MM.1S (cell line): ENCODE measurements around the gene LRRC17.

Source experiments
- DNase-seq: peaks from one replicate; pipeline ENCODE4 v3.0.0-alpha.2; 2015
- H2AFZ ChIP-seq: fragments of 300-600 bp; sonication (generic); 2 replicates; pipeline ENCODE4 v1.6.0; 2016; ENCODE audit warnings: antibody characterized with exemption, low read length
- H3F3A ChIP-seq: fragments of 300-600 bp; sonication (generic); 2 replicates; pipeline ENCODE4 v1.6.1; 2016; ENCODE audit warnings: mild to moderate bottlenecking, antibody characterized with exemption, low read length, moderate library complexity, mixed read lengths; ENCODE audit not compliant: insufficient read depth
- H3K27ac ChIP-seq: fragments of 300-600 bp; sonication (generic); 2 replicates; pipeline ENCODE4 v1.5.1; 2016; ENCODE audit warnings: mild to moderate bottlenecking, low read length
- H3K27me3 ChIP-seq: fragments of 300-600 bp; sonication (generic); replicated peaks from 2 replicates; pipeline ENCODE4 v1.6.0; 2016; ENCODE audit warnings: low read length; ENCODE audit not compliant: insufficient read depth
- H3K36me3 ChIP-seq: fragments of 300-600 bp; sonication (generic); replicated peaks from 2 replicates; pipeline ENCODE4 v1.6.1; 2016; ENCODE audit warnings: mild to moderate bottlenecking, low read length, mixed read lengths; ENCODE audit not compliant: insufficient read depth
- H3K4me1 ChIP-seq: fragments of 300-600 bp; sonication (generic); 2 replicates; pipeline ENCODE4 v1.6.1; 2016; ENCODE audit warnings: low read length, mixed read lengths
- H3K4me2 ChIP-seq: fragments of 300-600 bp; sonication (generic); 2 replicates; pipeline ENCODE4 v1.6.0; 2016; ENCODE audit warnings: low read depth, low read length
- H3K4me3 ChIP-seq: fragments of 300-600 bp; sonication (generic); 2 replicates; pipeline ENCODE4 v1.5.1; 2016; ENCODE audit warnings: low read length, mixed read lengths
- H3K79me2 ChIP-seq: fragments of 300-600 bp; sonication (generic); 2 replicates; pipeline ENCODE4 v1.6.1; 2016; ENCODE audit warnings: mixed run types, low read length, mixed read lengths
- H3K9ac ChIP-seq: fragments of 300-600 bp; sonication (generic); 2 replicates; pipeline ENCODE4 v1.6.1; 2016; ENCODE audit warnings: low read length, mixed read lengths
- H3K9me2 ChIP-seq: fragments of 300-600 bp; sonication (generic); replicated peaks from 2 replicates; pipeline ENCODE4 v1.6.1; 2016; ENCODE audit warnings: mild to moderate bottlenecking, low read length, mixed read lengths; ENCODE audit not compliant: insufficient read depth
- H3K9me3 ChIP-seq: fragments of 300-600 bp; sonication (generic); replicated peaks from 2 replicates; pipeline ENCODE4 v1.6.1; 2016; ENCODE audit warnings: mild to moderate bottlenecking, low read length, mixed read lengths; ENCODE audit not compliant: insufficient read depth
- H4K20me1 ChIP-seq: fragments of 300-600 bp; sonication (generic); 2 replicates; pipeline ENCODE4 v1.6.1; 2016; ENCODE audit warnings: mild to moderate bottlenecking, low read length, moderate library complexity, mixed read lengths; ENCODE audit not compliant: insufficient read depth
- EZH2 ChIP-seq: fragments of 300-600 bp; sonication (generic); optimal IDR thresholded peaks from 2 replicates; pipeline ENCODE3; 2017; ENCODE audit warnings: low read depth, mild to moderate bottlenecking, antibody characterized with exemption, low read length, mixed read lengths
- EZH2phosphoT487 ChIP-seq: fragments of 300-600 bp; sonication (generic); IDR thresholded peaks from 2 replicates; pipeline ENCODE4 v1.6.1; 2018; ENCODE audit warnings: antibody characterized with exemption, low read length
- TF ChIP-seq, protein P1 (sequence below): fragments of 300-600 bp; sonication (generic); IDR thresholded peaks from 2 replicates; pipeline ENCODE4 v1.5.1; 2016; ENCODE audit warnings: antibody characterized with exemption, low read length, mixed read lengths

The LRRC17 gene

DNA sequence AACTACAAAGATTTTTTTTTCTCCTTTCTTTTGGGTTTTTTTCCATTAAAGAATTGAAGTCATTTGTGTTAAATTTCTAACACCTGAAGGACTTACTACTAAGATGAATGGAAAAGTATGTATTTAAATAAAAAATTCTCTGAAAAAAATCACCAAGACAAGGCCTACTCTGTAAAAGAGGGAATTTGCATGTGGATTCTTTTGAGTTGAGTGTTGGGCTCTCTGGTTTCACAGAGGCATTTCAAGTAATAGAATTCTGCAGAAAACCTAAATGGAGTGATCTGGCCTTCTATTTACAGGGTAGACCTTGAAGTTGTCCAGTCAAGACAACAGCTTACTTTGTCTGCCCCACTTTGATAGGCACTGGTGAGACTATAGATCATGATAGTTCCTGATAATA is 4.1 kb downstream of the LRRC17 start:
- H3K9me3 ChIP-seq: no peaks in the 10 kb centered on the region
- H3F3A ChIP-seq: no peaks in the 10 kb centered on the region
- H3K36me3 ChIP-seq: no peaks in the 10 kb centered on the region
- H3K9me2 ChIP-seq: no peaks in the 10 kb centered on the region
- H3K79me2 ChIP-seq: no peaks in the 10 kb centered on the region
- H3K4me2 ChIP-seq: no peak overlapping the region
- H2AFZ ChIP-seq: no peak overlapping the region
- no peaks in the 10 kb centered on the region for H3K27me3 ChIP-seq
- H3K4me3 ChIP-seq: no peak overlapping the region
- H3K9ac ChIP-seq: no peak overlapping the region
- no peaks in the 10 kb centered on the region for H3K4me1 ChIP-seq
- no peaks in the 10 kb centered on the region for H4K20me1 ChIP-seq
- TF ChIP-seq, protein P1, sequence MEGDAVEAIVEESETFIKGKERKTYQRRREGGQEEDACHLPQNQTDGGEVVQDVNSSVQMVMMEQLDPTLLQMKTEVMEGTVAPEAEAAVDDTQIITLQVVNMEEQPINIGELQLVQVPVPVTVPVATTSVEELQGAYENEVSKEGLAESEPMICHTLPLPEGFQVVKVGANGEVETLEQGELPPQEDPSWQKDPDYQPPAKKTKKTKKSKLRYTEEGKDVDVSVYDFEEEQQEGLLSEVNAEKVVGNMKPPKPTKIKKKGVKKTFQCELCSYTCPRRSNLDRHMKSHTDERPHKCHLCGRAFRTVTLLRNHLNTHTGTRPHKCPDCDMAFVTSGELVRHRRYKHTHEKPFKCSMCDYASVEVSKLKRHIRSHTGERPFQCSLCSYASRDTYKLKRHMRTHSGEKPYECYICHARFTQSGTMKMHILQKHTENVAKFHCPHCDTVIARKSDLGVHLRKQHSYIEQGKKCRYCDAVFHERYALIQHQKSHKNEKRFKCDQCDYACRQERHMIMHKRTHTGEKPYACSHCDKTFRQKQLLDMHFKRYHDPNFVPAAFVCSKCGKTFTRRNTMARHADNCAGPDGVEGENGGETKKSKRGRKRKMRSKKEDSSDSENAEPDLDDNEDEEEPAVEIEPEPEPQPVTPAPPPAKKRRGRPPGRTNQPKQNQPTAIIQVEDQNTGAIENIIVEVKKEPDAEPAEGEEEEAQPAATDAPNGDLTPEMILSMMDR: no peak
- TF ChIP-seq EZH2phosphoT487: no peak
- TF ChIP-seq EZH2: no peak
- no peak for DNase-seq
- no peak overlapping the region for H3K27ac ChIP-seq

DNA sequence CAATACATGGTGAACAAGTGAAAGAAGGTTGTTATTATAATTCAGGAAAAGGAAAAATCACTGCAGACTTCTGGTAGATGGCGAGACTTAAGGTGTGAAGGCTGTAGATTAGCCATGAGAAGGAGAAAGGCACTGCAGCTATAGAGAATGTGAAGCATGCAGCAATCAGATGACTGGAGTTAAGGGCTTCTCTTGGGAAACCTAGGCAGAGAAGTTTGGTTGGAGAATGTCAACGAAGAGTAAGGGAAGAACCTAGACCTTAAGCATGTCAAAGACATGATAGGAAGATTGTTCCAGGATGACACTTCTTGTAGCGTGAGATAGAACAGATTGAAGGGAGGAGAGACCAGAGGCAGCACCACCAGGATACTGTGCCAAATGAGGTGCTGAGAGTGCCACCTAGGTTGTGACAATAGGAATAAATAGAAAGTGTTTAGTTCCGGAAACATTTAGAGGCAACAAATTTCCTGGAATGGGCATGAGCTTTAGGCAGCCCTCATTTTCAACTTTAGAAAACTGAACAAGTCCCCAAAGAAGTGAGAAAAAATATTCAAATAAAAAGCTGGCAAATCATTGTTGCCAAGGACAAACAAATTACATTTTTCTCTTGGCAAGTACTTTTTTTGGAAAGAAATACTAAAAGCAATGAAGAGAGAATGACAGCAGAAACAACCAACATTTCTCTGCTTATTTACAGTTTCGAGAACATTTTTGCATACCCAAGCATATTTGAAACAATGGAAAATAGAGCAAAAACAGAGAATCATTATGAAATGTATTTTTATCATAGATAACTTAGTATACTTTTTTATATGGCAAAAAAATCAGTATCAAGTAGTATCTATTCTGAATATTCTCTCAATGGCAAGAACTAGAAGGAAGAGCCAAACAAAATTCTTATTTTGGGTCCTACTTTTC is 4.9 kb downstream of the LRRC17 start:
- H3K9ac ChIP-seq: no peak overlapping the region
- no peaks in the 10 kb centered on the region for H3K4me1 ChIP-seq
- H3K4me2 ChIP-seq: no peak overlapping the region
- H3K27me3 ChIP-seq: no peaks in the 10 kb centered on the region
- no peaks in the 10 kb centered on the region for H3K79me2 ChIP-seq
- TF ChIP-seq EZH2 (no peak), EZH2phosphoT487 (no peak)
- TF ChIP-seq, protein P1: no peak
- no peak overlapping the region for H3K4me3 ChIP-seq
- no peaks in the 10 kb centered on the region for H4K20me1 ChIP-seq
- no peak overlapping the region for H2AFZ ChIP-seq
- DNase-seq: no peak
- no peaks in the 10 kb centered on the region for H3K9me2 ChIP-seq
- H3F3A ChIP-seq: no peaks in the 10 kb centered on the region
- H3K36me3 ChIP-seq: no peaks in the 10 kb centered on the region
- no peak overlapping the region for H3K27ac ChIP-seq
- H3K9me3 ChIP-seq: no peaks in the 10 kb centered on the region

- DNase-seq: no peak
- Histone ChIP-seq H4K20me1 (no peaks in the 10 kb centered on the region), H3K9me2 (no peaks in the 10 kb centered on the region)
Measured at GRCh38 chr7:102918845-102919244, 6.0 kb downstream of the LRRC17 start.

More at GRCh38 chr7:102918845-102919244, 6.0 kb downstream of the LRRC17 start:
- Histone ChIP-seq H3K9ac (no peak overlapping the region), H3K36me3 (no peaks in the 10 kb centered on the region), H3K4me3 (no peak overlapping the region), H3K27ac (no peak overlapping the region), H3K27me3 (no peaks in the 10 kb centered on the region), H3F3A (no peaks in the 10 kb centered on the region), H3K9me3 (no peaks in the 10 kb centered on the region), H3K79me2 (no peaks in the 10 kb centered on the region), H2AFZ (no peak overlapping the region), H3K4me1 (no peaks in the 10 kb centered on the region), H3K4me2 (no peak overlapping the region)
- TF ChIP-seq EZH2phosphoT487 (no peak), EZH2 (no peak)
- TF ChIP-seq, protein P1: no peak
